Neural progenitor cell (in vitro differentiated cells): ENCODE measurements around the gene OLIG2.

ENCODE experiments used
- EZH2phosphoT487 ChIP-seq: fragments of 200-600 bp; sonication (generic); IDR thresholded peaks from 2 replicates; pipeline ENCODE4 v1.6.1; 2017; ENCODE audit warnings: antibody characterized with exemption
- TF ChIP-seq, protein P1 (sequence below): fragments of 200-600 bp; sonication (generic); IDR thresholded peaks from 2 replicates; pipeline ENCODE4 v1.5.1; 2017; ENCODE audit warnings: antibody characterized with exemption, mild to moderate bottlenecking

DNA sequence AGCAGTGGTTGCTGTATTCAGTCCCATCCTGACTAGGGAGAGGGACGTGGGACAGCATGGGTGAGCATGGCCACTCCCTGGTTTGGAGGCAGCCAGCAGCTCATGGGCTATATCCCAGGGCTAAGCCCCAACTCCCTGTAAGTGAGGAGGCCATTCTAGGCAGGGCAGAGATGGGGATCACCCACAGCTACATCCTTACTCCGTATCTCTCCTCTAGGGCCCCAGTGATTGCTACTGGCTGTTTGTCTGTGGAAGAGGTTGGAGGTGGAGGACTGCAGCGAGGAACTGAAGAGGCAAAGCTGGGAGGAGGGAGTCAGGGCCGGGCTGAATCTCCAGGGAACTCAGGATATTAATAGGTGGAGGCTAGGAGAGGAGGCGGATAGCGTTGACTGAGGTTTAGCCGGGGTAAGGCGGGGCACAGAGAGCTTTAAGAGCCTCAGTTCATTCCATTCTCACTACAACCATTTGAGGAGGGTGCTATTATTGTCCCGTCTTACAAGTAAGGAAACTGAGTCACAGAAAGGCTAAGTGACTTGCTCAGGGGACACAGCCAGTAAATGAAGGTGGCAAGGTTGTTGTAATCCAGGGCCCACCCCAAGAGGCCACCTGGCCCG lies 6.8 kb downstream of the OLIG2 start:
- no peak for TF ChIP-seq EZH2phosphoT487
- TF ChIP-seq, protein P1, sequence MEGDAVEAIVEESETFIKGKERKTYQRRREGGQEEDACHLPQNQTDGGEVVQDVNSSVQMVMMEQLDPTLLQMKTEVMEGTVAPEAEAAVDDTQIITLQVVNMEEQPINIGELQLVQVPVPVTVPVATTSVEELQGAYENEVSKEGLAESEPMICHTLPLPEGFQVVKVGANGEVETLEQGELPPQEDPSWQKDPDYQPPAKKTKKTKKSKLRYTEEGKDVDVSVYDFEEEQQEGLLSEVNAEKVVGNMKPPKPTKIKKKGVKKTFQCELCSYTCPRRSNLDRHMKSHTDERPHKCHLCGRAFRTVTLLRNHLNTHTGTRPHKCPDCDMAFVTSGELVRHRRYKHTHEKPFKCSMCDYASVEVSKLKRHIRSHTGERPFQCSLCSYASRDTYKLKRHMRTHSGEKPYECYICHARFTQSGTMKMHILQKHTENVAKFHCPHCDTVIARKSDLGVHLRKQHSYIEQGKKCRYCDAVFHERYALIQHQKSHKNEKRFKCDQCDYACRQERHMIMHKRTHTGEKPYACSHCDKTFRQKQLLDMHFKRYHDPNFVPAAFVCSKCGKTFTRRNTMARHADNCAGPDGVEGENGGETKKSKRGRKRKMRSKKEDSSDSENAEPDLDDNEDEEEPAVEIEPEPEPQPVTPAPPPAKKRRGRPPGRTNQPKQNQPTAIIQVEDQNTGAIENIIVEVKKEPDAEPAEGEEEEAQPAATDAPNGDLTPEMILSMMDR = no peak
